ENCODE measurements around the gene USP37.
"Not testable (repeated sequence)": the region's sequence is repeated elsewhere in the genome, so short reads cannot be mapped to it uniquely, and the experiment has no call there.

USP37 gene

GRCh38 chr2:218536804-218537494 lies 31.2 kb downstream of the USP37 start:
- Histone ChIP-seq H3K36me3 (replicated peaks; ENCODE audit: low read depth, low read length) (peaks cover 9% of the 10 kb centered on the region), H3K27me3 (ENCODE audit: low read depth, low read length) (no peaks in the 10 kb centered on the region), H3K79me2 (ENCODE audit: low read length) (no peaks in the 10 kb centered on the region), H3K4me1 (ENCODE audit: low read length) (no peaks in the 10 kb centered on the region), H3K4me3 (ENCODE audit: low read length) (no peak overlapping the region), H4K20me1 (ENCODE audit: insufficient read depth, low read length) (no peaks in the 10 kb centered on the region), H3K4me2 (ENCODE audit: low read length) (no peak overlapping the region), H3K9ac (ENCODE audit: low read length) (no peak overlapping the region), H3K9me3 (ENCODE audit: insufficient read depth, low read length) (no peaks in the 10 kb centered on the region), H3K27ac (ENCODE audit: low read length) (no peak overlapping the region), H2AFZ (ENCODE audit: low read depth, low read length) (no peak overlapping the region)
- no peak for TF ChIP-seq EZH2phosphoT487 (IDR thresholded peaks at IDR 0.05; ENCODE audit: low read depth)
- TF ChIP-seq, protein P1, sequence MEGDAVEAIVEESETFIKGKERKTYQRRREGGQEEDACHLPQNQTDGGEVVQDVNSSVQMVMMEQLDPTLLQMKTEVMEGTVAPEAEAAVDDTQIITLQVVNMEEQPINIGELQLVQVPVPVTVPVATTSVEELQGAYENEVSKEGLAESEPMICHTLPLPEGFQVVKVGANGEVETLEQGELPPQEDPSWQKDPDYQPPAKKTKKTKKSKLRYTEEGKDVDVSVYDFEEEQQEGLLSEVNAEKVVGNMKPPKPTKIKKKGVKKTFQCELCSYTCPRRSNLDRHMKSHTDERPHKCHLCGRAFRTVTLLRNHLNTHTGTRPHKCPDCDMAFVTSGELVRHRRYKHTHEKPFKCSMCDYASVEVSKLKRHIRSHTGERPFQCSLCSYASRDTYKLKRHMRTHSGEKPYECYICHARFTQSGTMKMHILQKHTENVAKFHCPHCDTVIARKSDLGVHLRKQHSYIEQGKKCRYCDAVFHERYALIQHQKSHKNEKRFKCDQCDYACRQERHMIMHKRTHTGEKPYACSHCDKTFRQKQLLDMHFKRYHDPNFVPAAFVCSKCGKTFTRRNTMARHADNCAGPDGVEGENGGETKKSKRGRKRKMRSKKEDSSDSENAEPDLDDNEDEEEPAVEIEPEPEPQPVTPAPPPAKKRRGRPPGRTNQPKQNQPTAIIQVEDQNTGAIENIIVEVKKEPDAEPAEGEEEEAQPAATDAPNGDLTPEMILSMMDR (IDR thresholded peaks at IDR 0.05; ENCODE audit: low read depth, low read length) = no peak

DNA sequence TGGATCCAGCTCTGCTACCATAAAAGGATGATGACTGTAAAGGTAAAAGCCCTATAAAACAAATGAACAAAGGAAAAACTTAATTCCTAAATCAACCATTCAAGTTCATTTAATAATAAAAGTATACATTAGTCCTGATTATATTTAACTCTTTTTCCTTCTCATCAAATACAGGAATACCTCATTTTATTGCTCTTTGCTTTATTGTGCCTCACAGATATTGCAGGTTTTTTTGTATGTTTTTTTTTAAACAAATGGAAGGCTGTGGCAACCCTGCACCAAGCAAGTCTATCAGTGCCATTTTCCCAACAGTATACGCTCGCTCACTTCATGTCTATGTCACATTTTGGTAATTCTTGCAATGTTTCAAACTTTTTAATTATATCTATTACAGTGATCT lies 38.2 kb downstream of the USP37 start:
- no peak overlapping the region for H2AFZ ChIP-seq (ENCODE audit: low read depth, low read length)
- TF ChIP-seq EZH2phosphoT487 (IDR thresholded peaks at IDR 0.05; ENCODE audit: low read depth) = no peak
- TF ChIP-seq, protein P1 (IDR thresholded peaks at IDR 0.05; ENCODE audit: low read depth, low read length) = no peak
- no peaks in the 10 kb centered on the region for H3K27me3 ChIP-seq (ENCODE audit: low read depth, low read length)
- H3K4me1 ChIP-seq (ENCODE audit: low read length) = no peaks in the 10 kb centered on the region
- no peak overlapping the region for H3K4me2 ChIP-seq (ENCODE audit: low read length)
- H4K20me1 ChIP-seq (ENCODE audit: insufficient read depth, low read length) = no peaks in the 10 kb centered on the region
- H3K9ac ChIP-seq (ENCODE audit: low read length) = no peak overlapping the region
- no peak overlapping the region for H3K4me3 ChIP-seq (ENCODE audit: low read length)
- no peaks in the 10 kb centered on the region for H3K79me2 ChIP-seq (ENCODE audit: low read length)
- peaks cover 31% of the 10 kb centered on the region for H3K36me3 ChIP-seq (replicated peaks; ENCODE audit: low read depth, low read length)
- H3K27ac ChIP-seq (ENCODE audit: low read length) = no peak overlapping the region
- no peaks in the 10 kb centered on the region for H3K9me3 ChIP-seq (ENCODE audit: insufficient read depth, low read length)

- H3K4me1 ChIP-seq (ENCODE audit: low read length); H3K4me3 ChIP-seq (ENCODE audit: low read length); H3K27ac ChIP-seq (ENCODE audit: low read length); H2AFZ ChIP-seq (ENCODE audit: low read depth, low read length); H3K79me2 ChIP-seq (ENCODE audit: low read length); H3K4me2 ChIP-seq (ENCODE audit: low read length); H4K20me1 ChIP-seq (ENCODE audit: insufficient read depth, low read length); H3K9me3 ChIP-seq (ENCODE audit: insufficient read depth, low read length); H3K9ac ChIP-seq (ENCODE audit: low read length); H3K27me3 ChIP-seq (ENCODE audit: low read depth, low read length): not testable (repeated sequence)
- H3K36me3 ChIP-seq (replicated peaks; ENCODE audit: low read depth, low read length) = peaks cover 36% of the 10 kb centered on the region
Observed at GRCh38 chr2:218528409-218528808, 39.7 kb downstream of the USP37 start.

DNA sequence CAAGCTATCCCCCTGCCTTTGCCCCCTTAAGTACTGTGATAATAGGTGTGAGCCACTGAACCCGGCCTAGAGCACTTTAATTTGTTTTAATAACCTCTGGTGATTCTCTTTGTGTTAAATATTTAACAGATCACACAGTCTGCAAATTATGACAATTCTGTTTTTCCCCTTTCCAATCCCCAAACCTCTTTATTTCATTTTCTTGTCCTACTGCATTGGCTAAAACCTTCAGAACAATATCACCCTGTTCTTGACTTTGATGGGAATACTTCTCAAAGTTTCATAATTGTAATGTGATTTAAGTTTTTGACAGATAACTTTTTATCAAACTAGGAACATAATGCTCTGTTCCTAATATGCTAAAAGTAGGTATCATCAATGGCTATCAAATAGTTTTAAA lies 44.5 kb downstream of the USP37 start:
- H2AFZ ChIP-seq (ENCODE audit: low read depth, low read length) = no peak overlapping the region
- TF ChIP-seq, protein P1 (IDR thresholded peaks at IDR 0.05; ENCODE audit: low read depth, low read length) = no peak
- TF ChIP-seq EZH2phosphoT487 (IDR thresholded peaks at IDR 0.05; ENCODE audit: low read depth) = no peak
- no peak overlapping the region for H3K4me2 ChIP-seq (ENCODE audit: low read length)
- no peak overlapping the region for H3K9ac ChIP-seq (ENCODE audit: low read length)
- H4K20me1 ChIP-seq (ENCODE audit: insufficient read depth, low read length) = no peaks in the 10 kb centered on the region
- H3K27me3 ChIP-seq (ENCODE audit: low read depth, low read length) = no peaks in the 10 kb centered on the region
- no peaks in the 10 kb centered on the region for H3K79me2 ChIP-seq (ENCODE audit: low read length)
- no peaks in the 10 kb centered on the region for H3K4me1 ChIP-seq (ENCODE audit: low read length)
- peaks cover 18% of the 10 kb centered on the region for H3K36me3 ChIP-seq (replicated peaks; ENCODE audit: low read depth, low read length)
- no peak overlapping the region for H3K4me3 ChIP-seq (ENCODE audit: low read length)
- H3K9me3 ChIP-seq (ENCODE audit: insufficient read depth, low read length) = no peaks in the 10 kb centered on the region
- no peak overlapping the region for H3K27ac ChIP-seq (ENCODE audit: low read length)
